Activated CD8-positive, alpha-beta T cell treated with anti-CD3 and anti-CD28 coated beads for 36 hours (primary cell): Measurements from ENCODE around the gene HOXC5. TPM values are rescaled to one million over a fixed set of nuclear protein-coding genes. Genes with fewer than 3 reads are reported as not detected.
A peak's percentile ranks its signal among the peaks of the same experiment; 100 is the strongest.
"Not testable (repeated sequence)": the region's sequence is repeated elsewhere in the genome, so short reads cannot be mapped to it uniquely, and the experiment has no call there.

Source experiments
- ATAC-seq: fragments of 200-7000 bp; cut with Tn5 transposase; one replicate; pipeline ENCODE4 v1.10.0; 2021; ENCODE audit warnings: mild to moderate bottlenecking, moderate library complexity
- CTCF ChIA-PET: fragments of 350-600 bp; sonication (Branson Sonifier 250); formaldehyde crosslinking; loops from one replicate; lab custom pipeline; 2021; ENCODE audit warnings: antibody characterized with exemption; lab: Charles Lee
- POLR2A ChIA-PET: fragments of 350-600 bp; sonication (Branson Sonifier 250); formaldehyde crosslinking; loops from one replicate; lab custom pipeline; 2021; ENCODE audit warnings: antibody characterized with exemption; lab: Charles Lee
- DNase-seq: peaks from one replicate; pipeline ENCODE4 v3.0.0-alpha.2; 2020
- H3K27ac Mint-ChIP-seq: one replicate; pipeline ENCODE4 v1.8.0; 2021; ENCODE audit warnings: mild to moderate bottlenecking, mixed read lengths
- H3K27me3 Mint-ChIP-seq: one replicate; pipeline ENCODE4 v1.8.0; 2021; ENCODE audit warnings: mixed read lengths
- H3K36me3 Mint-ChIP-seq: one replicate; pipeline ENCODE4 v1.8.0; 2021; ENCODE audit warnings: low read depth, mixed read lengths
- H3K4me1 Mint-ChIP-seq: one replicate; pipeline ENCODE4 v1.8.0; 2021; ENCODE audit warnings: low read depth, mixed read lengths
- H3K4me3 Mint-ChIP-seq: one replicate; pipeline ENCODE4 v1.8.0; 2021; ENCODE audit warnings: mild to moderate bottlenecking, moderate library complexity, mixed read lengths
- H3K9me3 Mint-ChIP-seq: one replicate; pipeline ENCODE4 v1.8.0; 2021; ENCODE audit warnings: mixed read lengths
- intact Hi-C: fragments of 100-400 bp; cut with micrococcal nuclease; formaldehyde crosslinking; loops from one replicate; pipeline ENCODE4 v1.10.0; 2022
- total RNA-seq, 2 experiments: library from RNA; stranded (reverse); gene quantifications; one replicate each; pipeline ENCODE4 v1.2.3, GENCODE V29; 2021
- TF ChIP-seq, protein P1 (sequence below): fragments of 200-600 bp; IDR thresholded peaks from one replicate; pipeline ENCODE4 v1.8.0; 2022; ENCODE audit warnings: antibody characterized with exemption, mild to moderate bottlenecking

The HOXC5 gene
- total RNA-seq, 2 experiments from 2014 or later: not detected

GRCh38 chr12:54071942-54072341 is 39.1 kb downstream of the HOXC5 start:
- H3K4me1 Mint-ChIP-seq: no peaks in the 10 kb centered on the region
- CTCF ChIA-PET: no interaction called here
- TF ChIP-seq, protein P1, sequence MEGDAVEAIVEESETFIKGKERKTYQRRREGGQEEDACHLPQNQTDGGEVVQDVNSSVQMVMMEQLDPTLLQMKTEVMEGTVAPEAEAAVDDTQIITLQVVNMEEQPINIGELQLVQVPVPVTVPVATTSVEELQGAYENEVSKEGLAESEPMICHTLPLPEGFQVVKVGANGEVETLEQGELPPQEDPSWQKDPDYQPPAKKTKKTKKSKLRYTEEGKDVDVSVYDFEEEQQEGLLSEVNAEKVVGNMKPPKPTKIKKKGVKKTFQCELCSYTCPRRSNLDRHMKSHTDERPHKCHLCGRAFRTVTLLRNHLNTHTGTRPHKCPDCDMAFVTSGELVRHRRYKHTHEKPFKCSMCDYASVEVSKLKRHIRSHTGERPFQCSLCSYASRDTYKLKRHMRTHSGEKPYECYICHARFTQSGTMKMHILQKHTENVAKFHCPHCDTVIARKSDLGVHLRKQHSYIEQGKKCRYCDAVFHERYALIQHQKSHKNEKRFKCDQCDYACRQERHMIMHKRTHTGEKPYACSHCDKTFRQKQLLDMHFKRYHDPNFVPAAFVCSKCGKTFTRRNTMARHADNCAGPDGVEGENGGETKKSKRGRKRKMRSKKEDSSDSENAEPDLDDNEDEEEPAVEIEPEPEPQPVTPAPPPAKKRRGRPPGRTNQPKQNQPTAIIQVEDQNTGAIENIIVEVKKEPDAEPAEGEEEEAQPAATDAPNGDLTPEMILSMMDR: no peak
- POLR2A ChIA-PET: no interaction called here
- intact Hi-C loops: no loop called here
- H3K27me3 Mint-ChIP-seq: peaks cover 4% of the 10 kb centered on the region
- DNase-seq: no peak
- no peaks in the 10 kb centered on the region for H3K9me3 Mint-ChIP-seq
- H3K27ac Mint-ChIP-seq: no peak overlapping the region
- no peak for ATAC-seq
- H3K36me3 Mint-ChIP-seq: no peaks in the 10 kb centered on the region
- H3K4me3 Mint-ChIP-seq: no peak overlapping the region

DNA sequence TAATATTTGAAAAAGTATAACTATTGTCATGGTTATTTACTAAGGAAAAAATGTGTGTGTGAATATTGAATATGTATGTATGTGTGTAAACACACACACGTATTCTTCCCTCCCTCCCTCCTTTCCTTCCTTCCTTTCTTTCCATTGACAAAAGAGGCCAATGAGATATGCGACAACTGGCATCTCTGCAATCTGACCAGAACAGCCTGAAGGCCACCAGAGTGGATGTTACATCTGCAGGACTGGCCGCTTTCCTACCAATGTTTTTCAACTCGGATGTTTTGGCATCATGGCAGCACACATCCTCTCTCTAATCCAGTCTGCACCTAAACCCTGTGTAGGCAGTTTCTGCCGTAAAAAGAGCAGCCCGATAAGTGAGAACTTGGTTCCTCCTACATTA is 41.5 kb downstream of the HOXC5 start:
- no peak for DNase-seq
- Mint-ChIP-seq H3K36me3 (no peaks in the 10 kb centered on the region), H3K9me3 (no peaks in the 10 kb centered on the region), H3K27me3 (peaks cover 1% of the 10 kb centered on the region), H3K4me3 (no peak overlapping the region), H3K27ac (no peak overlapping the region), H3K4me1 (no peaks in the 10 kb centered on the region)
- intact Hi-C loops: no loop called here
- POLR2A ChIA-PET: no interaction called here
- CTCF ChIA-PET: no interaction called here
- TF ChIP-seq, protein P1: no peak
- ATAC-seq: no peak

DNA sequence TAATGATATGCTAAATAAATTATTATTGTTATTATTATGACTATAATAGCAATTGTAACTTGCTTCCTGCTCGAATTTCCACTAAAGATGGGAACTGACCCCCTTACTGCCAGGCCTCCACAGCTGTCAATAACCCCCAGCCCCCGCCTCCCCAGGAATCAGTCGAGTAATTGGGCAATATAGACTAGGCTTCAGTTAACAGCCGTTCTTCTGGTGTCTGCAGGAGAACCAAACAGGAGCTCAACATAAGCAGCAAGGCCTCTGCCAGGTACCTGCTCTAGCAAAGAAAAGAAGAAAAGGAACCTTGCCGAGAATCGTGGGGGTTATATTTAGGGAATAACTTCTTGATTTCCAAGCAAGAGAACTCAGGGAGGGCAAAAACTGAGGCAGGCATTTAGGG is 42.6 kb downstream of the HOXC5 start:
- Mint-ChIP-seq H3K36me3 (no peaks in the 10 kb centered on the region), H3K4me3 (no peak overlapping the region), H3K27me3 (peaks cover 1% of the 10 kb centered on the region), H3K4me1 (no peaks in the 10 kb centered on the region), H3K9me3 (no peaks in the 10 kb centered on the region), H3K27ac (no peak overlapping the region)
- no peak for ATAC-seq
- intact Hi-C loops: no loop called here
- no peak for DNase-seq
- ChIA-PET POLR2A (interaction anchor here (0.7 kb wide), 1 partner anchor 18 kb away, joined by 3 read pairs; no protein-coding TSS in a partner anchor), CTCF (no interaction called here)
- TF ChIP-seq, protein P1: no peak

GRCh38 chr12:54075974-54076373 is 43.1 kb downstream of the HOXC5 start:
- H3K9me3 Mint-ChIP-seq: no peaks in the 10 kb centered on the region
- DNase-seq (no peak), ATAC-seq (no peak)
- ChIA-PET POLR2A (no interaction called here), CTCF (no interaction called here)
- H3K27ac Mint-ChIP-seq: no peak overlapping the region
- TF ChIP-seq, protein P1: no peak
- H3K4me3 Mint-ChIP-seq: no peak overlapping the region
- intact Hi-C loops: no loop called here
- no peaks in the 10 kb centered on the region for H3K36me3 Mint-ChIP-seq
- peaks cover 1% of the 10 kb centered on the region for H3K27me3 Mint-ChIP-seq
- peaks cover 1% of the 10 kb centered on the region for H3K4me1 Mint-ChIP-seq

DNA sequence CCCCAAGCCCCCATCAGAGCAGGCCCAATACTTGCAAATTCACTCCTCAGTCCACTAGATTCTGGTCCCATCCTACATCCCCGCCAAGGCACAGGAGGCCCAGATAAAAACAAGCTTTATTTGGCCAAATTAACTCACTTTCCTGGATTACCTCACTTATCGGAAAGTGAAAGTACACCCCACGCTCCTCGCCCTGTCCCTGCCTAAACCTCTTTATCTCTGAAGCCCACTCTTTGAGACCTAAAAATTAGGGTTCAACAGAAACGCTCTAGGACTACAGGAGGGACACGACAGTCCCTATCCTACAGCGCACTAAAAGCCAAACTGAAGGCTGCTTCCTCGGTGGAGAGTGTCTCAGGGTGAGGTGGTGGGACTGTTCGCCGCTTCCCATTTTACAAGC is 45.0 kb downstream of the HOXC5 start:
- POLR2A ChIA-PET: interaction anchor here (0.5 kb wide), 1 partner anchor 8 kb away, joined by 3 read pairs; no protein-coding TSS in a partner anchor
- H3K9me3 Mint-ChIP-seq, intact Hi-C loops, H3K36me3 Mint-ChIP-seq, H3K27ac Mint-ChIP-seq, ATAC-seq, DNase-seq, H3K27me3 Mint-ChIP-seq, CTCF ChIA-PET, H3K4me3 Mint-ChIP-seq: not testable (repeated sequence)
- H3K4me1 Mint-ChIP-seq: peaks cover 12% of the 10 kb centered on the region

- intact Hi-C loops, DNase-seq, H3K36me3 Mint-ChIP-seq, H3K4me3 Mint-ChIP-seq, CTCF ChIA-PET, H3K27ac Mint-ChIP-seq, H3K27me3 Mint-ChIP-seq, H3K9me3 Mint-ChIP-seq, ATAC-seq, POLR2A ChIA-PET: not testable (repeated sequence)
- H3K4me1 Mint-ChIP-seq: peaks cover 23% of the 10 kb centered on the region
Measured at GRCh38 chr12:54079115-54079514, 46.3 kb downstream of the HOXC5 start.

DNA sequence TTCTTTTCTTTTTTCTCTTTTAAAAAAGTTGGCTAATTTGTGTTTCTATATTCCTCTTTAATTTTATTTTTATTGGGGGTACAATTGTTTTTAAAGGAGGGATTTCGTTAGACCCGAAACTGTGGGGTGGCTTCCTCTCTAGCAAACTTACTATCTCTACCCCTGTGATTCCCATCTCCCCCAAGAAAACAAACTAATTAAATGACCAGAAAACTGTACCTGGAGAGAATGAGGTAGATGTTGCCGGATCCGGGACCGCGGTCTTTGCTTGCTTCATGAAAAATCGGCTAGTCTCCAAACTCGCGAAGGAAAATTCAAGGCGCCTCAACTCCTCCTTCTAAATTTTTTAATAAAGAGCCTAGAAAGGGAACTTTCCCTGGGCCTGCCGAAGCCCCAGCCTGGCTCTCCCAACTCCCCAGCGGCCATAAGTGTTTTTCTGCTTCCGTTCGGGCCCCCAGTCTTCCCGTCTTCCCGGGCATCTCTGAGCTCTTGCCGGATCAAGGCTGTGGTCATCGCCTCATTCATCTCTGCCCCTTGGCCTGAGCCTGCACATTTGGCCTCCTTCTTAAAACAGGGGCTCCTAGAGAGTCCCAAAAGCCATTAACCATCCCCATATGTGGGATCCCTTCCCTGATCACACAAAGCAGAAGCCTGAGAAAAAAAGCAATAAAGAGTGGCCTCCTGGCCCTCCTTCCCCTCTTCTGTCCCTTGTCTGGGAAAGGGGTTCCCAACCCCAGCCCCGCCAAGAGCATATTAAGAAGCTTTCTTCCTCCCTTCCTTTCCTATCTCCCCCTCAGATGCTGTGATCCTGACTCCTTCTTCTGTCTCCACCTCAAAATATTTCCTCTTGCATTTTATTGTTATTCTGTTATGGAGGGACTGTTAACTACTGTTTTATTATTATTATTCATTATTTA is 47.4 kb downstream of the HOXC5 start:
- H3K4me3 Mint-ChIP-seq, CTCF ChIA-PET, H3K36me3 Mint-ChIP-seq, POLR2A ChIA-PET, intact Hi-C loops, H3K9me3 Mint-ChIP-seq, H3K27me3 Mint-ChIP-seq, DNase-seq, ATAC-seq: not testable (repeated sequence)
- Mint-ChIP-seq H3K4me1 (peaks cover 24% of the 10 kb centered on the region), H3K27ac (peak overlapping the region; percentile 23)

DNA sequence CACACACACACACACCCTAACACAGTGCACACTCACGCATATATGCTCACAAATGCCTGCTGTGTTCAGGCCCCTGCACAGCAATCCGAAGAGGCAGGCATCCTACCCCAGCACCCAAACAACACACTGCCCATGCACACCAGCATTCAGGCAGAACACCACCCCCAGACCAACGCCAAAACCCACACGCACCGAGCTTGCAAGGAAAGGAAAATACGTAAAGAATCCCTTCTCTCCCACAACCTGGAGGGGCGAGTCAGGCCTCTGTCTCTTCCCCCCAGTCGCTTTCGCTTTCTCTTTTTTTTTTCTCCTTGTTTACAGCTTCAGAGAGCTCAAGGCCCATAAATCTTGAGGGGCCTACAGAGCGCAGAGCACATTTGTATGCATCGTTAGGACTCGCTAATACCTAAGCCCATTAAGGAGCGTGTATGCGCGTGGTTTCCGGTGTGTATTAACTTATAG is 48.2 kb downstream of the HOXC5 start:
- intact Hi-C loops, POLR2A ChIA-PET, H3K9me3 Mint-ChIP-seq, H3K36me3 Mint-ChIP-seq, H3K27me3 Mint-ChIP-seq, CTCF ChIA-PET, ATAC-seq: not testable (repeated sequence)
- DNase-seq: peak; percentile 42
- H3K4me3 Mint-ChIP-seq: peak overlapping the region; percentile 88
- H3K4me1 Mint-ChIP-seq: peaks cover 24% of the 10 kb centered on the region
- H3K27ac Mint-ChIP-seq: peak overlapping the region; percentile 94
